Measurements from ENCODE around the gene SIT1.

- TF ChIP-seq GATA2 (IDR thresholded peaks at IDR 0.05; ENCODE audit: low read depth, low read length) (no peak), GATA3 (IDR thresholded peaks at IDR 0.05; ENCODE audit: low read depth, low read length) (no peak)
Observed at GRCh38 chr9:35664531-35665470, 14.1 kb upstream of the SIT1 start, which contains the start of gene ARHGEF39.

All from SH-SY5Y (cell line).